Stimulated activated CD8-positive, alpha-beta memory T cell treated with anti-CD3 and anti-CD28 coated beads, Interleukin-7, amount 100 ng/mL, for 24 hours (primary cell): ENCODE measurements around the gene TPPP3.

ENCODE experiments used
- DNase-seq: peaks from one replicate; pipeline ENCODE4 v3.0.0-alpha.2; 2020; ENCODE audit warnings: low read depth

Gene TPPP3

DNA sequence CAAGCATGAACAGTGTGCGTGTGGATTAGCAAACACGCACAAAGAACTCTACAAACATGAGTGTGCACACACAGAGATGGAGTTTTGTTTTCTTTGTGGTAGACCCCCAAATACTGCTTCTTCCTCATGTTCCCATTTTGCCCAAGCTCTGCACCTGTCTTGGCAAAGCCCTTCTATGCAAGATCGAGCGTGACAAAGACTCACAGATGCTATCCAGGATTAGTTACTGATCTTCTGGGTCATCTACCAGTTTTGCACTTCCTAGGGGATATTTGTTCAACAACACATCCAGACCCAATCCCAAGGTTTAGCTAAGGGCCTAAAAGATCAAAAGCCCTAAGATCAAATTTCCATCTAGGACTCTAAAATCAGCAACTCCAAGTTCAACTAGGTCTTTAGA, 50.7 kb downstream of the TPPP3 start:
- DNase-seq: no peak

DNA sequence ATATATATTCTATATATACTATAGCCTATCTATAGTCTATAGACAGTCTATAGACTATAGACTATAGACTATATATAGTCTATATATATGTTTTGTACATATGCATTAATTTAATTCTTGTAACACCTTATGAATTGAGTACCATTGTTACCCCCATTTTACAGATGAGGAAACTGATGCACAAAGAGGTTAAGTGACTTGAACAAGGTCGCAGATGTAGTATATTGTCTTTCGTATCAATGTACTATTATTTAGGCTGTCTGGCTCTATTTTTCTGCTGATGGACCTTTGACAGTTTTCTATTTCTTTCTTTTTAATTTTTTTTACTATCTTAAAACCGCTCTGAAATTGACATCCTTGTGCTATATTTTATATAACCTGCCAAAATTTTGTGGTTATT, 52.0 kb downstream of the TPPP3 start:
- no peak for DNase-seq
